PC-3 (cell line): Measurements from ENCODE around the gene FOXN3. TPM values are rescaled to one million over a fixed set of nuclear protein-coding genes. Genes with fewer than 3 reads are reported as not detected.

Experiments used
- ATAC-seq: fragments of 200-7000 bp; cut with Tn5 transposase; 2 replicates; pipeline ENCODE4 v1.9.1; 2020; ENCODE audit warnings: mild to moderate bottlenecking, moderate library complexity
- BruUV-seq: library from RNA; stranded (reverse); fragments of 400-500 nt; replicated peaks from 2 replicates; lab custom pipeline; 2021; lab: Mats Ljungman, UMichigan
- CTCF ChIA-PET: fragments of 300-600 bp; sonication (Branson Sonifier 250); formaldehyde crosslinking; loops from one replicate; lab custom pipeline; 2022; ENCODE audit warnings: antibody characterized with exemption; lab: Charles Lee
- POLR2A ChIA-PET: fragments of 300-600 bp; sonication (Branson Sonifier 250); formaldehyde crosslinking; loops from one replicate; lab custom pipeline; 2022; ENCODE audit warnings: antibody characterized with exemption; ENCODE audit not compliant: unreplicated experiment; lab: Charles Lee
- DNase-seq: peaks from one replicate; pipeline ENCODE4 v3.0.0-alpha.2; 2015
- H2AFZ ChIP-seq: fragments of 300-600 bp; sonication (generic); 2 replicates; pipeline ENCODE4 v1.6.0; 2016; ENCODE audit warnings: antibody characterized with exemption, low read length
- H3F3A ChIP-seq: fragments of 300-600 bp; sonication (generic); one replicate; pipeline ENCODE4 v1.6.0; 2017; ENCODE audit warnings: antibody characterized with exemption, low read length, control low read depth, mild to moderate bottlenecking; ENCODE audit not compliant: unreplicated experiment
- H3K27ac ChIP-seq: fragments of 300-600 bp; sonication (generic); 2 replicates; pipeline ENCODE4 v1.5.1; 2016; ENCODE audit warnings: mild to moderate bottlenecking, low read length
- H3K27me3 ChIP-seq: fragments of 300-600 bp; sonication (generic); 2 replicates; pipeline ENCODE4 v1.6.1; 2016; ENCODE audit warnings: low read length, mixed read lengths
- H3K36me3 ChIP-seq: fragments of 300-600 bp; sonication (generic); 2 replicates; pipeline ENCODE4 v1.6.1; 2016; ENCODE audit warnings: low read depth, mixed run types, low read length, mixed read lengths
- H3K4me1 ChIP-seq: fragments of 300-600 bp; sonication (generic); 2 replicates; pipeline ENCODE4 v1.5.1; 2016; ENCODE audit warnings: low read length; ENCODE audit not compliant: insufficient read depth
- H3K4me2 ChIP-seq: fragments of 300-600 bp; sonication (generic); 2 replicates; pipeline ENCODE4 v1.6.0; 2016; ENCODE audit warnings: low read length
- H3K4me3 ChIP-seq: fragments of 300-600 bp; sonication (generic); 2 replicates; pipeline ENCODE4 v1.5.1; 2016; ENCODE audit warnings: mild to moderate bottlenecking, low read length, mixed read lengths
- H3K79me2 ChIP-seq: fragments of 300-600 bp; sonication (generic); 2 replicates; pipeline ENCODE4 v1.6.1; 2017; ENCODE audit warnings: low read length, mixed read lengths
- H3K9ac ChIP-seq: fragments of 300-600 bp; sonication (generic); 2 replicates; pipeline ENCODE4 v1.6.0; 2016; ENCODE audit warnings: mild to moderate bottlenecking, low read length
- H3K9me2 ChIP-seq: fragments of 300-600 bp; sonication (generic); replicated peaks from 2 replicates; pipeline ENCODE4 v1.6.1; 2016; ENCODE audit warnings: mixed run types, low read length, mixed read lengths
- H3K9me3 ChIP-seq: fragments of 300-600 bp; sonication (generic); 2 replicates; pipeline ENCODE4 v1.6.1; 2016; ENCODE audit warnings: low read length, mixed read lengths
- H4K20me1 ChIP-seq: fragments of 300-600 bp; sonication (generic); 2 replicates; pipeline ENCODE4 v1.6.1; 2016; ENCODE audit warnings: low read length, mixed read lengths
- EZH2 ChIP-seq: fragments of 300-600 bp; sonication (generic); IDR thresholded peaks from one replicate; pipeline ENCODE4 v1.6.1; 2017; ENCODE audit warnings: antibody characterized with exemption, mild to moderate bottlenecking, low read length; ENCODE audit not compliant: unreplicated experiment
- EZH2phosphoT487 ChIP-seq: fragments of 300-600 bp; sonication (generic); IDR thresholded peaks from 2 replicates; pipeline ENCODE4 v1.6.1; 2018; ENCODE audit warnings: mild to moderate bottlenecking, antibody characterized with exemption, low read length, borderline replicate concordance
- intact Hi-C: fragments of 100-400 bp; cut with micrococcal nuclease; formaldehyde crosslinking; loops from 2 replicates; pipeline ENCODE4 v1.9.0; 2023
- total RNA-seq: library from RNA; depleted of rRNA; stranded (reverse); fragments of >200 nt; gene quantifications from 2 replicates; pipeline ENCODE4 v1.2.3, GENCODE V29; 2014
- TF ChIP-seq, protein P1 (sequence below): fragments of 300-600 bp; sonication (generic); conservative IDR thresholded peaks from 2 replicates; pipeline ENCODE4 v1.5.1; 2017; ENCODE audit warnings: antibody characterized with exemption, low read depth, mild to moderate bottlenecking, low read length

Gene FOXN3
- total RNA-seq, 1 experiment from 2014 or later = 13.3 TPM

DNA sequence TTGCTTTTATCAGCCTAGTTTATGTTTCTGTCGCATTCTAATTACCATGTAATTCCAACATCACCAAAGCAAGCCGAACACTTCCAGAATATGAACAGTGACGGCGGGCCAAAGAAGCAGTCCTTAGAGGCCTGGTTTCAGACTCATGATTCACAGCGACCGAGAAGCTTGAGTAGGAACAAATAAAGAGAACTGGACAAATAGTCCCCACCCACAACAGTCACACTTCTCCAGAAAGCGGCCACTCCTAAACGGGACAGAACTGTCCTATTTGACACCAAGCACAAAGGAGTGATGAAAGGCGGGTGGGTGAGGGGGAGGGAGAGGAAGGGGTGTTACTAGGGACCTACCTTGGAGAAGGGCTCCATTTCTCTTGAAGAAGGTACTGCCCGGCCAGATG is 136.4 kb downstream of the FOXN3 start:
- H4K20me1 ChIP-seq = no peaks in the 10 kb centered on the region
- intact Hi-C loops = no loop called here
- no peak overlapping the region for H2AFZ ChIP-seq
- TF ChIP-seq, protein P1, sequence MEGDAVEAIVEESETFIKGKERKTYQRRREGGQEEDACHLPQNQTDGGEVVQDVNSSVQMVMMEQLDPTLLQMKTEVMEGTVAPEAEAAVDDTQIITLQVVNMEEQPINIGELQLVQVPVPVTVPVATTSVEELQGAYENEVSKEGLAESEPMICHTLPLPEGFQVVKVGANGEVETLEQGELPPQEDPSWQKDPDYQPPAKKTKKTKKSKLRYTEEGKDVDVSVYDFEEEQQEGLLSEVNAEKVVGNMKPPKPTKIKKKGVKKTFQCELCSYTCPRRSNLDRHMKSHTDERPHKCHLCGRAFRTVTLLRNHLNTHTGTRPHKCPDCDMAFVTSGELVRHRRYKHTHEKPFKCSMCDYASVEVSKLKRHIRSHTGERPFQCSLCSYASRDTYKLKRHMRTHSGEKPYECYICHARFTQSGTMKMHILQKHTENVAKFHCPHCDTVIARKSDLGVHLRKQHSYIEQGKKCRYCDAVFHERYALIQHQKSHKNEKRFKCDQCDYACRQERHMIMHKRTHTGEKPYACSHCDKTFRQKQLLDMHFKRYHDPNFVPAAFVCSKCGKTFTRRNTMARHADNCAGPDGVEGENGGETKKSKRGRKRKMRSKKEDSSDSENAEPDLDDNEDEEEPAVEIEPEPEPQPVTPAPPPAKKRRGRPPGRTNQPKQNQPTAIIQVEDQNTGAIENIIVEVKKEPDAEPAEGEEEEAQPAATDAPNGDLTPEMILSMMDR = no peak
- TF ChIP-seq EZH2phosphoT487 = no peak
- no peak for TF ChIP-seq EZH2
- H3F3A ChIP-seq = no peaks in the 10 kb centered on the region
- H3K9me2 ChIP-seq = no peaks in the 10 kb centered on the region
- DNase-seq = no peak
- H3K4me1 ChIP-seq = no peaks in the 10 kb centered on the region
- no peak overlapping the region for H3K9ac ChIP-seq
- no peak overlapping the region for H3K4me3 ChIP-seq
- CTCF ChIA-PET = no interaction called here
- H3K27me3 ChIP-seq = no peaks in the 10 kb centered on the region
- BruUV-seq = no TSS peak
- no peak overlapping the region for H3K4me2 ChIP-seq
- POLR2A ChIA-PET = no interaction called here
- H3K9me3 ChIP-seq = no peaks in the 10 kb centered on the region
- no peak for ATAC-seq
- H3K36me3 ChIP-seq = no peaks in the 10 kb centered on the region
- no peaks in the 10 kb centered on the region for H3K79me2 ChIP-seq
- H3K27ac ChIP-seq = no peak overlapping the region

DNA sequence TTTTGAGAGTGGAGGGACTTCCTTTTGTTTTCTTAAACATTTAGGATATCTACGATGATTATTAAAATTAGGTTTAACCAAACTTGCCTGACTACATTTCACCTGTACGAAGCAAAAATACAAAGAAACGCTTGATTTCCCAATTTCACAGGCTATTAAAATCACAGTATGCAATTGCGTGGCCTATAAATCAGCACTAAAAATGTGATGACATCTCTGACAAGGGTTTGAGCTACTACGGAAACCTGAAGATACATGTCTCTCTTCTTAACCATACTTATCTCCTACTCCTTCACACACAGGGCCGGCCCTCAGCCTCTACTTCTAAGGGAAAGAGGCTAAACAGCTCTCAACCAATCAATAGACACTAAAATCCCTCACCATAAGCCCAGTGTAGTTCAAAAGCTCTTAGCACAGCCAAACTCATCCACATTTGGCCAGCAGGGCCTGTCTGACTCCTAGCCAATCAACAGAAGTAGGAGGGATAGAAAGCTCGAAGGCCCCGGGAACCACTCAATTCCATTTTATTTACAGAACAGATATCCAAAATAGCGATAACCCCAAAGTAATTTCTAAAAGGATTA is 137.3 kb downstream of the FOXN3 start:
- no peaks in the 10 kb centered on the region for H3K9me3 ChIP-seq
- H3K4me1 ChIP-seq = no peaks in the 10 kb centered on the region
- CTCF ChIA-PET = no interaction called here
- no peak overlapping the region for H2AFZ ChIP-seq
- H3F3A ChIP-seq = no peaks in the 10 kb centered on the region
- TF ChIP-seq EZH2 (no peak), EZH2phosphoT487 (no peak)
- TF ChIP-seq, protein P1 = no peak
- no peaks in the 10 kb centered on the region for H3K9me2 ChIP-seq
- no peak overlapping the region for H3K27ac ChIP-seq
- no peak overlapping the region for H3K4me3 ChIP-seq
- H3K36me3 ChIP-seq = no peaks in the 10 kb centered on the region
- intact Hi-C loops = no loop called here
- no peak overlapping the region for H3K4me2 ChIP-seq
- no peaks in the 10 kb centered on the region for H3K79me2 ChIP-seq
- H4K20me1 ChIP-seq = no peaks in the 10 kb centered on the region
- ATAC-seq (no peak), DNase-seq (no peak)
- no TSS peak for BruUV-seq
- POLR2A ChIA-PET = no interaction called here
- H3K27me3 ChIP-seq = no peaks in the 10 kb centered on the region
- H3K9ac ChIP-seq = no peak overlapping the region

DNA sequence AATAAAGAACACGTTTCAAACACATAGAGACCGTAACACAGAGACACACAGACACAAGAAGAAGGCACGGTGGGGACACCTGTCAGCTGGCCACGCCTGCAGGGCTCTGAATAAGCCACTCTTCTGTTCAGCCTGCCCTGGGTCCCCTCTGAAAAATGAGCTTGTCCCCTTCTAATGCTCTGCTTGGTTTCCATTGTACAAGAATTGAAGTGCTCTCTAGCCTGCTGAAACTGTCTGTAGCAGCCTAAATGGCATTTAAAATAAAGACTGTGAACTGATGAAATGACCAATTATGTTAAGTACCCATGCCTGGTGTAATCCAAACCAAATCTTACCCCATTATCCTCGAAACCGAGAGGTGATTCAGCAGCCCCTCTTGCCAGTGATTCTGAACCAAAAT is 139.8 kb downstream of the FOXN3 start:
- Histone ChIP-seq H4K20me1 (no peaks in the 10 kb centered on the region), H3K79me2 (no peaks in the 10 kb centered on the region), H3F3A (no peaks in the 10 kb centered on the region), H3K4me1 (no peaks in the 10 kb centered on the region), H3K4me3 (no peak overlapping the region), H3K9me2 (no peaks in the 10 kb centered on the region), H3K27me3 (no peaks in the 10 kb centered on the region), H3K9me3 (no peaks in the 10 kb centered on the region), H2AFZ (no peak overlapping the region), H3K4me2 (no peak overlapping the region), H3K36me3 (no peaks in the 10 kb centered on the region), H3K9ac (no peak overlapping the region), H3K27ac (no peak overlapping the region)
- intact Hi-C loops = no loop called here
- DNase-seq = no peak
- no peak for TF ChIP-seq EZH2phosphoT487
- TF ChIP-seq EZH2 = no peak
- TF ChIP-seq, protein P1 = no peak
- no TSS peak for BruUV-seq
- POLR2A ChIA-PET = no interaction called here
- CTCF ChIA-PET = no interaction called here
- ATAC-seq = no peak
